ENCODE results near the gene NRXN3. TPM values are rescaled to one million over a fixed set of nuclear protein-coding genes. Genes with fewer than 3 reads are reported as not detected.
"Not testable (repeated sequence)": the region's sequence is repeated elsewhere in the genome, so short reads cannot be mapped to it uniquely, and the experiment has no call there.

Gene NRXN3
- polyA plus RNA-seq, 1 experiment, result 1.1 TPM

- CTCF ChIA-PET, result no interaction called here
- Histone ChIP-seq H3K4me3 (ENCODE audit: low read depth, low read length) (no peak overlapping the region), H3K27ac (ENCODE audit: low read depth, low read length) (no peak overlapping the region), H3K27me3 (ENCODE audit: control insufficient read depth, insufficient read depth, low read length) (no peaks in the 10 kb centered on the region), H3K9me3 (ENCODE audit: control insufficient read depth, insufficient read depth, low read length) (peaks cover 8% of the 10 kb centered on the region; the same call in 1 of the 2 replicates)
- POLR2A ChIA-PET, result no interaction called here
- no peak for DNase-seq (ENCODE audit: low read depth, low spot score)
- TF ChIP-seq, protein P1, sequence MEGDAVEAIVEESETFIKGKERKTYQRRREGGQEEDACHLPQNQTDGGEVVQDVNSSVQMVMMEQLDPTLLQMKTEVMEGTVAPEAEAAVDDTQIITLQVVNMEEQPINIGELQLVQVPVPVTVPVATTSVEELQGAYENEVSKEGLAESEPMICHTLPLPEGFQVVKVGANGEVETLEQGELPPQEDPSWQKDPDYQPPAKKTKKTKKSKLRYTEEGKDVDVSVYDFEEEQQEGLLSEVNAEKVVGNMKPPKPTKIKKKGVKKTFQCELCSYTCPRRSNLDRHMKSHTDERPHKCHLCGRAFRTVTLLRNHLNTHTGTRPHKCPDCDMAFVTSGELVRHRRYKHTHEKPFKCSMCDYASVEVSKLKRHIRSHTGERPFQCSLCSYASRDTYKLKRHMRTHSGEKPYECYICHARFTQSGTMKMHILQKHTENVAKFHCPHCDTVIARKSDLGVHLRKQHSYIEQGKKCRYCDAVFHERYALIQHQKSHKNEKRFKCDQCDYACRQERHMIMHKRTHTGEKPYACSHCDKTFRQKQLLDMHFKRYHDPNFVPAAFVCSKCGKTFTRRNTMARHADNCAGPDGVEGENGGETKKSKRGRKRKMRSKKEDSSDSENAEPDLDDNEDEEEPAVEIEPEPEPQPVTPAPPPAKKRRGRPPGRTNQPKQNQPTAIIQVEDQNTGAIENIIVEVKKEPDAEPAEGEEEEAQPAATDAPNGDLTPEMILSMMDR (IDR thresholded peaks at IDR 0.05; ENCODE audit: low read depth, low read length), result no peak
Measured at GRCh38 chr14:78486621-78487020, 316.4 kb downstream of the NRXN3 start.

- H3K9me3 ChIP-seq (ENCODE audit: control insufficient read depth, insufficient read depth, low read length); CTCF ChIA-PET; DNase-seq (ENCODE audit: low read depth, low spot score); H3K27me3 ChIP-seq (ENCODE audit: control insufficient read depth, insufficient read depth, low read length); H3K27ac ChIP-seq (ENCODE audit: low read depth, low read length); POLR2A ChIA-PET; H3K4me3 ChIP-seq (ENCODE audit: low read depth, low read length): not testable (repeated sequence)
Measured at GRCh38 chr14:78487573-78487972, 317.4 kb downstream of the NRXN3 start.

DNA sequence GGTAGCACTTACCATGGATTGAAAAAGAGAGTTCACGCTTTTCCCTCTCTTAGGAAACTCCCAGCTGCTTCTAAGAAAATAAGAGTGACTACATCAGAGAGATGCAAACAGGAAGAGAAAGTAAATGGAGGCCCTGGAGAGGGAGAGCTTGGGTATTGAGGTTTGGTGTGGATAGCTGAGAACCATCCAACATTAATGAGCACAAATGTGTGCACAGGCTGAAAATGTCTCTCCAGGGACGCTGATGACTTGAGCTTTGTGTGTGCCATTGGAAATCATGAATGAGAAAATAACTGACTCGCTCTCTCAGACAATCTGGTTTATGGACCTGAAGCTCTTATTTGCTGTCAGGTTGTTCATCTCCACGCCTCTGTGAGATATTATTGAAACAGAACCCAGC lies 318.8 kb downstream of the NRXN3 start:
- Histone ChIP-seq H3K9me3 (ENCODE audit: control insufficient read depth, insufficient read depth, low read length) (peaks cover 8% of the 10 kb centered on the region; the same call in 1 of the 2 replicates), H3K27me3 (ENCODE audit: control insufficient read depth, insufficient read depth, low read length) (no peaks in the 10 kb centered on the region), H3K4me3 (ENCODE audit: low read depth, low read length) (no peak overlapping the region), H3K27ac (ENCODE audit: low read depth, low read length) (no peak overlapping the region)
- ChIA-PET POLR2A (no interaction called here), CTCF (no interaction called here)
- no peak for DNase-seq (ENCODE audit: low read depth, low spot score)
- TF ChIP-seq, protein P1 (IDR thresholded peaks at IDR 0.05; ENCODE audit: low read depth, low read length), result no peak

DNA sequence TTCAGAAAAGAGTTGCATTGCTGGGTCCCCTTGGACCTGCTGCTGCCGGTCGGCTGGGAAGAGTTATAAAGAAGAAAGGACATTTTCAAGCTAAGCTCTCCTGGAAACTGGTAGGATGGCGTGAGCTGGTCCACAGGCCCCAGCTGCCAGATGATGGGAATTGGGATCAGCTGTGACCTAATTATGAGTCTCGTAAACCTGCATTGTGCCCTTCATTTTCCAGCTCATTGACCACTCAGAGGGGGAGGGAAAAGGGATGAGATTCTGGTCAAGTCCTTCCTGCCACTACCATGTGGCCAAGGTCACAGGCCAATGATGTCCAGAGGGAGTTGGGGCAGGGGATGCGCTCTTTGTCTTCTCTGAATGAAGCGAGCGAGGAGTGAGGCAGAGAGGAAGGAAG lies 320.9 kb downstream of the NRXN3 start:
- TF ChIP-seq, protein P1 (IDR thresholded peaks at IDR 0.05; ENCODE audit: low read depth, low read length), result no peak
- ChIA-PET CTCF (no interaction called here), POLR2A (no interaction called here)
- Histone ChIP-seq H3K27ac (ENCODE audit: low read depth, low read length) (no peak overlapping the region), H3K4me3 (ENCODE audit: low read depth, low read length) (no peak overlapping the region), H3K27me3 (ENCODE audit: control insufficient read depth, insufficient read depth, low read length) (no peaks in the 10 kb centered on the region), H3K9me3 (ENCODE audit: control insufficient read depth, insufficient read depth, low read length) (peaks cover 6% of the 10 kb centered on the region; the same call in 1 of the 2 replicates)
- no peak for DNase-seq (ENCODE audit: low read depth, low spot score)

DNA sequence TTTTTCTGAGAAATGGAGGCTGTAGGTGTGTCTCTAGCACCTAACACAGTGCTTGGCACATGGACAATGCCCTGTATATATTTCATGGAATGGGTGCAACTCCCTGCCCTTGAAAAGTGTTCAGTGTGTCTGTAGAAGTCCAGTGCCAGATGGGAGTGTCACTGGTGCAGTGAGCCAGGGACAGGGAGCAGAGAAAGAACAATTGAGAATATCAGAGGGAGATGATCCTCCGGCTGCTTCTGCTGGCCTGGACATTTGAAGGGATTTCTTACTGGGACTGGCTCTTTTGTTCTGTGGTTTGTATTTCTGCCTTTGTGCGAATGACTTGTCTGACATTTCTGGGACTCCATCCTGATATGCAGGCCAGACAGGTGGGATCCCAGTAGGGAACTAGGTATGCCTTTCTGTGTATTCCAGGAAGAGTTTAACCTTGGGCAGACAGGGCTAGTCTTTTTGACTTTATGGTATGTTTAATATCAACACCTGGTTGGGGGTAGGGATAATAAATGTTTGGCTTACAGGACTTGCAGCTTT lies 328.0 kb downstream of the NRXN3 start:
- H3K27me3 ChIP-seq (ENCODE audit: control insufficient read depth, insufficient read depth, low read length), result no peaks in the 10 kb centered on the region
- no peak overlapping the region for H3K4me3 ChIP-seq (ENCODE audit: low read depth, low read length)
- TF ChIP-seq, protein P1 (IDR thresholded peaks at IDR 0.05; ENCODE audit: low read depth, low read length), result no peak
- ChIA-PET CTCF (no interaction called here), POLR2A (no interaction called here)
- no peak overlapping the region for H3K27ac ChIP-seq (ENCODE audit: low read depth, low read length)
- DNase-seq (ENCODE audit: low read depth, low spot score), result no peak
- peaks cover 12% of the 10 kb centered on the region; the same call in 1 of the 2 replicates for H3K9me3 ChIP-seq (ENCODE audit: control insufficient read depth, insufficient read depth, low read length)

GRCh38 chr14:78501909-78502308 lies 331.7 kb downstream of the NRXN3 start:
- POLR2A ChIA-PET, result no interaction called here
- CTCF ChIA-PET, result no interaction called here
- Histone ChIP-seq H3K4me3 (ENCODE audit: low read depth, low read length) (no peak overlapping the region), H3K27ac (ENCODE audit: low read depth, low read length) (no peak overlapping the region), H3K27me3 (ENCODE audit: control insufficient read depth, insufficient read depth, low read length) (no peaks in the 10 kb centered on the region), H3K9me3 (ENCODE audit: control insufficient read depth, insufficient read depth, low read length) (peaks cover 12% of the 10 kb centered on the region)
- DNase-seq (ENCODE audit: low read depth, low spot score), result no peak
- TF ChIP-seq, protein P1 (IDR thresholded peaks at IDR 0.05; ENCODE audit: low read depth, low read length), result no peak

Data from AG04450 (cell line).